ENCODE data around the gene GHRL. TPM values are rescaled to one million over a fixed set of nuclear protein-coding genes. Genes with fewer than 3 reads are reported as not detected.
A peak's percentile ranks its signal among the peaks of the same experiment; 100 is the strongest.

GHRL gene
- total and polyA plus RNA-seq, 2 donors (not counting 3 experiments of a cell fraction or from before 2014, with no cell fraction given): not detected

DNA sequence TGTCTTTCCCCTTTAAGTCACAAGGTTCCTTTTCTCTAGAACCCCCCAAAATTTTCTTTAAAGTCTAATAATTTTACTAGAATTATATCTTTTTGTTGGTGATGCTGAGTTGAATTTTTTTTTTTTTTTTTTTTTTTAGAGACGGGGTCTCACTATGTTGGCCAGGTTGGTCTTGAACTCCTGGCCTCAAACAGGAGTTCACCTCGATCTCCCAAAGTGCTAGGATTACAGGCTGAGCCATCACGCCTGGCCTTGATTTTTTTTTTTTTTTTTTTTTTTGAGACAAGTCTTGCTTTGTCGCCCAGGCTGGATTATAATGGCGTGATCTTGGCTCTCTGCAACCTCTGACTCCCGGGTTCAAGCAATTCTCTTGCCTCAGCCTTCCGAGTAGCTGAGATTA, 15.9 kb upstream of the GHRL start:
- POLR2A ChIA-PET: no interaction called here
- Histone ChIP-seq H3K4me1 (ENCODE audit: control insufficient read depth, extremely low read depth, insufficient read depth, low read length) (peaks cover 45% of the 10 kb centered on the region), H2AFZ (ENCODE audit: low read depth, low read length) (no peak overlapping the region), H3K4me3 (replicated peaks in 1 of 3; ENCODE audit: insufficient read depth in 1 of 3, low read depth in 1 of 3, low read length in 3 of 3) (no peak overlapping the region), H3K36me3 (ENCODE audit: control insufficient read depth in 2 of 2, extremely low read depth in 1 of 2, insufficient read depth in 2 of 2, low read length in 2 of 2) (peaks cover 36 to 40% of the 10 kb centered on the region in 2 experiments), H3K79me2 (ENCODE audit: control insufficient read depth, insufficient read depth, low read length) (peaks cover 3% of the 10 kb centered on the region), H4K20me1 (replicated peaks; ENCODE audit: control insufficient read depth, extremely low read depth, insufficient read depth, low read length) (no peaks in the 10 kb centered on the region), H3K9me3 (replicated peaks; ENCODE audit: control insufficient read depth, insufficient read depth, low read length) (no peaks in the 10 kb centered on the region), H3K4me2 (ENCODE audit: insufficient read depth, low read length) (no peak overlapping the region), H3K9ac (replicated peaks; ENCODE audit: extremely low read depth, insufficient read depth, low read length) (no peak overlapping the region), H3K27me3 (ENCODE audit: control insufficient read depth in 2 of 2, insufficient read depth in 2 of 2, low read length in 2 of 2) (no peaks in the 10 kb centered on the region), H3K9me1 (replicated peaks; ENCODE audit: control insufficient read depth, extremely low read depth, insufficient read depth, low read length) (no peaks in the 10 kb centered on the region), H3K27ac (ENCODE audit: insufficient read depth, low read depth, low read length) (no peak overlapping the region)
- peak; percentile 46 for FAIRE-seq
- dilution Hi-C loops (cut with MboI; ENCODE audit: extremely low pct_ligation_motif_present, low sequenced_read_pairs) (no loop called here), intact Hi-C loops (cut with micrococcal nuclease) (loop anchor here (1.0 kb wide), 1 partner anchor 13 kb away; the partner anchor contains the start of gene SEC13)
- DNase-seq (ENCODE audit: low read depth, low spot score): no peak
- TF ChIP-seq CTCF (IDR thresholded peaks at IDR 0.05; ENCODE audit: extremely low read depth in 1 of 2, insufficient read depth in 1 of 2, low read depth in 1 of 2, low read length in 2 of 2): no peak
- no peak for TF ChIP-seq POLR2AphosphoS5 (IDR thresholded peaks at IDR 0.05; ENCODE audit: insufficient read depth, low read depth, low read length)
- no peak for TF ChIP-seq FOS (IDR thresholded peaks at IDR 0.05; ENCODE audit: borderline replicate concordance, insufficient read depth, low read length)
- TF ChIP-seq POLR2A (IDR thresholded peaks at IDR 0.05; ENCODE audit: low read depth, low read length): no peak
- no peak for TF ChIP-seq JUN (IDR thresholded peaks at IDR 0.05; ENCODE audit: borderline replicate concordance, insufficient read depth, insufficient read length, low read depth)
- no peak for TF ChIP-seq GATA2 (IDR thresholded peaks at IDR 0.05; ENCODE audit: insufficient read depth, insufficient read length, low read depth, low read length)
- no peak for TF ChIP-seq MYC (IDR thresholded peaks at IDR 0.05; ENCODE audit: low read depth, low read length)
- TF ChIP-seq MAX (IDR thresholded peaks at IDR 0.05; ENCODE audit: insufficient read depth, insufficient read length): no peak
- no peak for TF ChIP-seq EZH2 (IDR thresholded peaks at IDR 0.05; ENCODE audit: borderline replicate concordance, low read depth, low read length, severe bottlenecking)
- BruUV-seq (replicated peaks): no TSS peak
- CTCF ChIA-PET: interaction anchor here (0.5 kb wide), 1 partner anchor 523 kb away, joined by 3 read pairs; no protein-coding TSS in a partner anchor

Data from endothelial cell of umbilical vein (primary cell).